Effector memory CD4-positive, alpha-beta T cell (primary cell): ENCODE results near the gene CCDC201.

Experiments
- DNase-seq, 3 donors: peaks; one replicate each; pipeline ENCODE4 v3.0.0-alpha.2; 2020
- H3K27ac ChIP-seq: 2 replicates; pipeline ENCODE4 v1.7.0; 2013; ENCODE audit warnings: mild to moderate bottlenecking, low read length, moderate library complexity; ENCODE audit not compliant: insufficient read depth, poor library complexity, severe bottlenecking
- H3K27me3 ChIP-seq: replicated peaks from 2 replicates; pipeline ENCODE4 v1.7.0; 2013; ENCODE audit warnings: mild to moderate bottlenecking, low read length; ENCODE audit not compliant: insufficient read depth, control insufficient read depth, poor library complexity, severe bottlenecking
- H3K36me3 ChIP-seq: 2 replicates; pipeline ENCODE4 v1.7.0; 2013; ENCODE audit warnings: mild to moderate bottlenecking, low read length, moderate library complexity; ENCODE audit not compliant: control insufficient read depth, insufficient read depth
- H3K4me1 ChIP-seq: 2 replicates; pipeline ENCODE4 v1.7.0; 2013; ENCODE audit warnings: low read length, mild to moderate bottlenecking; ENCODE audit not compliant: control insufficient read depth, insufficient read depth, poor library complexity, severe bottlenecking
- H3K4me3 ChIP-seq: 2 replicates; pipeline ENCODE4 v1.7.0; 2013; ENCODE audit warnings: low read length, low read depth, mild to moderate bottlenecking; ENCODE audit not compliant: insufficient read depth, poor library complexity, severe bottlenecking
- H3K9me3 ChIP-seq: 2 replicates; pipeline ENCODE4 v1.7.0; 2013; ENCODE audit warnings: mild to moderate bottlenecking, low read length, moderate library complexity; ENCODE audit not compliant: control insufficient read depth

The CCDC201 gene

DNA sequence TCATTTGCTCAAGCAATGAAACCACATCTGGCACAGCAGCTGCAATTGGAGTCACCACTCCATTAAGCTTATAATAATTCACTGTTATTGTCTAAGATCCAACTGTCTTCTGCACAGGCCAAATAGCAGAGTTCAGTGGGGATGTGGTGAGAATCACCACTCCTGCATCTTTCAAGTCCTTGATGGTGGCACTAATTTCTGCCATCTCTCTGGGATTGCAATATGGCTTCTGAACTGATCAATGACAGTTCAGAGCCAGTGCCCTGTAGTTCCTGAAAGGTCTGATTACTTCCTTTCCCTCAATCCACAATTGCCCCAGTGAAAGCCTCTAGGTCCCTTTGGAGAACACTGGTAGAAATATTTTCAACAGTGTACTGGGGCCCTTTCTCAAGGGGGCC, 21.8 kb upstream of the CCDC201 start:
- peaks cover 5% of the 10 kb centered on the region for H3K27me3 ChIP-seq
- no peak overlapping the region for H3K4me3 ChIP-seq
- DNase-seq, result no peak
- H3K27ac ChIP-seq, result no peak overlapping the region
- H3K4me1 ChIP-seq, result no peaks in the 10 kb centered on the region
- no peaks in the 10 kb centered on the region for H3K9me3 ChIP-seq
- no peaks in the 10 kb centered on the region for H3K36me3 ChIP-seq

DNA sequence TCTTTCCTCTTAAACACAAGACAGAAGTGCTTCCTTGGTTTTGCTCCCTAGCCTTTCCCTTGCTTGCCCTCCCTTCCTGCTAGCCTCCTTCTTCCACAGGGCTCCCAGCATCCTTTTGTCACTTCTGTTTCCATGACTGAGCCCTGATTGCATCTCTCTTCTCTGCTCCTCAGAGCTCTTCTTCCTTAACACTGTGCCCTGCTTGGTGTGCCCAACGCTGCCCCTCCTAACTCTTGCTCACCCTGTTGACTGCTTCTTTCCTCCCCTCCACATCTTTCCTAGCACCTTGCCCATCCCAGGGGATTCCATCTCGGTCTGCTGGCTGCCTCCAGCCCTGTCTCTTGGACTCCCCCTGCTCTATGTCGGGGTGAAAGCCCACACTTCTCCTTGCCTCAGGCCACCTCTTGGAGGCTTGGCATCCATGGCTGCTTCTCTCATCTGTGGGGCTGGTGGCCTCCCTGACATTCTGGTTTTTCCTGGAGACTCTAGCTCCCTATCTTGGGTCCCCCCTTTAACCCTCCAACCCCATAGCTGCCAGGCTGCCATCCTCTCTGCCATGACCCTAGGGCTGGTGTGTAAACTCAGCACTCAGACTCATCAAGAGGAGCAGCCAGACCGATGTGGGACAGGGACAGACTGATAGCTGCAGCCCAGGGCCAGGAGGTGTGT, 21.2 kb upstream of the CCDC201 start:
- Histone ChIP-seq H3K9me3 (no peaks in the 10 kb centered on the region), H3K4me3 (no peak overlapping the region), H3K27me3 (peaks cover 10% of the 10 kb centered on the region), H3K4me1 (no peaks in the 10 kb centered on the region), H3K27ac (no peak overlapping the region), H3K36me3 (no peaks in the 10 kb centered on the region)
- DNase-seq, result no peak

DNA sequence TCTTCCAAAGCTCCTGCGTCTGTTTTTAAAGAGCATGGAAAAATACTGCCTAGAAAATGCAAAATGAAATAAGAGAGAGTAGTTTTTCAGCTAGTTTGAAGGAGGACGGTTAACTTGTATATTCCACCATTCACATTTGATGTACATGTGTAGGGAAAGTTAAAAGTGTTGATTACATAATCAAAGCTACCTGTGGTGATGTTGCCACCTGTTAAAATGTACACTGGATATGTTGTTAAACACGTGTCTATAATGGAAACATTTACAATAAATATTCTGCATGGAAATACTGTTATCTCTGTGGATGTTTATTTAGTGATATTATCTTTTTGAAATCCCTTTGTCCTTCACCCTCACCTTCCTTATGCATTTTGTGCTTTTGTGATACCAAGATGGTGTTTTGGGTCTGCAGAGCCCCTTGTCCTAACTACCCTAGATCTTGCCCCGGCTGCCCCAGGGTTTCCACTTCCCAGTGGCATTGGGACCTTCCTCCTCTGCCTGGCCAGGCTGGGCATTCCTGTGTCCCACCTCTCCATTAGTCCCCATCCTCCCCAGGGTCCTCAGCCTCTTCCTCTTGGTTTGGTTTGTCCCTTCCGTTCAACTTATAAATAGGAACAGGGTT, 20.6 kb upstream of the CCDC201 start:
- Histone ChIP-seq H3K36me3 (no peaks in the 10 kb centered on the region), H3K9me3 (no peaks in the 10 kb centered on the region), H3K4me3 (no peak overlapping the region), H3K27me3 (peaks cover 16% of the 10 kb centered on the region), H3K4me1 (no peaks in the 10 kb centered on the region), H3K27ac (no peak overlapping the region)
- DNase-seq, result no peak

DNA sequence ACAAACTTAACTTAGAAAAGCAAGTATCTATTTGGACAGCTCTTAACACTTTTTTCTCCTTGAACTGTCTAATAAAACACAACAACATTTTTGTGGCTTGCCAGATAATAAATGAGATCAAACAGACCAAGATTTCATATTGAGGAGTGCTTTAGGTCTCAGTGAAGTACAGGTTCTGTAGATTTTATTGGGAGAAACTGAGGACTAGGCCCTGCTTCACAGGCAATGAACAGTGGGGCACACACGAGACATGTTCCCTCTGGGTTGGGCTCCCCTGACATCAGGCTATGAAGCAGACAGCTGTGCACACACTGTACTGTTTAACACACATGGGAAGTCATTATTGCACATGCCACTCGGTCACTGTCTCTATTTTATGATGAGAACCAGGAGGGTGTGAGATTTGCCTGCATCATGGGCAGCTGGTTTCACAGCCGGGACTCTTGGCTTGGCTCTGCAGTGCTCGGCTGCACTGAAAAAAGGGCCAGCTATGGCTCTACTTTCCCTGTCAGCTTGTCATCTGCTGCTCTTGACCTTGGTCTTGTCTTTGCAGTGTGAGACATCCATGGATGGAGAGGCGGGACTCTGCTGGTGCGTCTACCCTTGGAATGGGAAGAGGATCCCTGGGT, 19.6 kb upstream of the CCDC201 start:
- no peak for DNase-seq
- H3K27me3 ChIP-seq, result peaks cover 23% of the 10 kb centered on the region
- no peaks in the 10 kb centered on the region for H3K36me3 ChIP-seq
- no peak overlapping the region for H3K4me3 ChIP-seq
- no peaks in the 10 kb centered on the region for H3K4me1 ChIP-seq
- no peak overlapping the region for H3K27ac ChIP-seq
- no peaks in the 10 kb centered on the region for H3K9me3 ChIP-seq

DNA sequence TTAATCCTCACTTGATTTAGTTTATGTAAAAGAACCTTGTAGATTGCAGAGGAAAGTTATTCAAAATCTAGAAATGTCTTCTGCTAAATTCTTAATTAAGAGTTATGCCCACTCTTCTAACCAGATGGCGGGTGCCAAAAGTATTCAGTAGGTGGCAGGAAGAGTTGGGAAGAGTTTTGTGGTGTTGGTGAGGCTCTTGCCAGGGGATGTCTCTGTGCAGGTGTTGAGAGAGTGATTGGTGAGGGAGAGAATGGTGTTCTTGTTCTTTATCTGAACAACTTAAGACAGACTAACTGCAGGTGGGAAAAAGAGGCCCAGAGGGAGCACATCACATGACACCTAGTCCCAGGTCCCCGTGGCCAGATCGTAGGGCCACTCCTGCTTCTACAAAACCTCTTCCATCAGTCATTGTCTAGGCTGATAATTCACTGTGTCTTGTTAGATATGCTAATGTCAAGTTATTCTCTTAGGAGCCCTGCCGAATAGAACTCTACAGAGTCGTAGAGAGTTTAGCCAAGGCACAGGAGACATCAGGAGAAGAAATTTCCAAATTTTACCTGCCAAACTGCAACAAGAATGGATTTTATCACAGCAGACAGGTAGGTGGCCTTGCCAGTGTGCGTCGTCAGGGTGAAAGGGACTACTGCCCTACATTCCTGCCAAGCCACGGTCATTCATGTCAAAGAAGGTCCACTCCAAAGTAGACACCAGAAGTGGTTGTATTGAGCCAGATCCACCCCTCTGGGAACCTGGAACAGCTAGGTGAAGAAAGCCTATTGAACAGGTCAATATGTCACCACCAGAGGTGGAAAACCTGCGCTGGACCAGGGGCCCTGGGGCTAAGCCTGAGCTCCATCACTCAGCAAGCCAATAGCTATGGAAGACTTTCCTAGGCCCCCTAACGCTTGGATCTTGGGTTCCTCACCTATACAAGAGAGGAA, 18.9 kb upstream of the CCDC201 start:
- Histone ChIP-seq H3K27me3 (peaks cover 23% of the 10 kb centered on the region), H3K4me3 (no peak overlapping the region), H3K27ac (no peak overlapping the region), H3K4me1 (no peaks in the 10 kb centered on the region), H3K36me3 (no peaks in the 10 kb centered on the region), H3K9me3 (no peaks in the 10 kb centered on the region)
- DNase-seq, result no peak

DNA sequence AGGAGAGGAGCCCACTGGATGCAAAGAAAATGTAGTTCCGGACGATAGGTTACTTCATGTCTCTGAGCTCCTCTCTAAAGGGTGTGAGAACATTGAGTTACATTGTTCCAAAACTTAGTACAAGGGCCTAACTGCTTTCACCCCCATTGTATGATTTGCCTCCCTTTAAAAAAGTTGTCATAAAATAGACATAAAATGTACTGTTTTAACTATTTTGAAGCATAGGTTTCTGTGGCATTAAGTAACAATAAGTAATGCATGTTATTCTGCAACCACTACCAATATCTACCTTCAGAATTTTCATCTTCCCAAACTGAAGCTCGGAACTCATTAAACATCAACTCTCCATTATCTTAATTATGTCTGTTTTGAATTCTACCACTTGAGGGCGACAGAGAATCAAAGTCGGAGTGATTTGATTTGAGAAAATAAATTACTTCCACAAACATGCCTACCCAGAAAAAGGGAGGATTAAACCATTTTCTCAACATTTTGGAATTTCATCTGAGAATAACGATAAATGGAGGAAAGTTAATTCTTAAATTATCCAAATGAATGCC, 18.1 kb upstream of the CCDC201 start:
- Histone ChIP-seq H3K36me3 (no peaks in the 10 kb centered on the region), H3K9me3 (no peaks in the 10 kb centered on the region), H3K4me3 (no peak overlapping the region), H3K4me1 (no peaks in the 10 kb centered on the region), H3K27me3 (peaks cover 23% of the 10 kb centered on the region), H3K27ac (no peak overlapping the region)
- no peak for DNase-seq

DNA sequence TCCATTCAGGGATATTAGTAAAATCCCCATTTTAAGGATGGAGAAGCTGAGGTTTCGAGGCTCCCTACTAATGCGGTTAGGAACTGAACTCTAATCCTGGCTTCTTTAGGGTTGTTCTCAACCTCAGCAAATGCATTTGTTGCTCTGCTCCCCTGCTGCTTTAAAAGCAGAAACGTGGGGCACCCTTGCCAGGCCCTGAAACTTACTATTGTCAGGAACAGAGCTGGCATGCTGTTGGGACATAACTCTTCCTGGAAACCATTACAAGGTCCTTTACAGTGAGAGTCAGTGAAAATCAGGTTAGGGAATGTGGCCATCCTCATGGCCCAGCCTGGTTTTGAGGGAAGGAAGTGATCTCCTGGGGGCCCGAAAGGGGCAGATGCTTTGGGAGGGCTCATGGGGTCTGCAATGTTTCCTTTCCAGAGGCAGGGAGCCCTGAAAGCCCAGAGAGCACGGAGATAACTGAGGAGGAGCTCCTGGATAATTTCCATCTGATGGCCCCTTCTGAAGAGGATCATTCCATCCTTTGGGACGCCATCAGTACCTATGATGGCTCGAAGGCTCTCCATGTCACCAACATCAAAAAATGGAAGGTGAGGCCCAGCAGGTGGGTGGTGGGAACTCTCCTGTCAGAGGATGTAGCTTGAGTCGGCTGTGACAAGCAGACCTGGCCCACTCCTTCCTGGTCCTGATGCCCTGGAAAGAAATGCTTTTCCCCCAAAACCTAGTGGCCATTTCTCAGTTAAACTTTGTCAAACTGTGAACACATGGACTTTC, 17.4 kb upstream of the CCDC201 start:
- Histone ChIP-seq H3K4me3 (no peak overlapping the region), H3K36me3 (no peaks in the 10 kb centered on the region), H3K27me3 (peaks cover 23% of the 10 kb centered on the region), H3K4me1 (no peaks in the 10 kb centered on the region), H3K9me3 (no peaks in the 10 kb centered on the region), H3K27ac (no peak overlapping the region)
- no peak for DNase-seq

DNA sequence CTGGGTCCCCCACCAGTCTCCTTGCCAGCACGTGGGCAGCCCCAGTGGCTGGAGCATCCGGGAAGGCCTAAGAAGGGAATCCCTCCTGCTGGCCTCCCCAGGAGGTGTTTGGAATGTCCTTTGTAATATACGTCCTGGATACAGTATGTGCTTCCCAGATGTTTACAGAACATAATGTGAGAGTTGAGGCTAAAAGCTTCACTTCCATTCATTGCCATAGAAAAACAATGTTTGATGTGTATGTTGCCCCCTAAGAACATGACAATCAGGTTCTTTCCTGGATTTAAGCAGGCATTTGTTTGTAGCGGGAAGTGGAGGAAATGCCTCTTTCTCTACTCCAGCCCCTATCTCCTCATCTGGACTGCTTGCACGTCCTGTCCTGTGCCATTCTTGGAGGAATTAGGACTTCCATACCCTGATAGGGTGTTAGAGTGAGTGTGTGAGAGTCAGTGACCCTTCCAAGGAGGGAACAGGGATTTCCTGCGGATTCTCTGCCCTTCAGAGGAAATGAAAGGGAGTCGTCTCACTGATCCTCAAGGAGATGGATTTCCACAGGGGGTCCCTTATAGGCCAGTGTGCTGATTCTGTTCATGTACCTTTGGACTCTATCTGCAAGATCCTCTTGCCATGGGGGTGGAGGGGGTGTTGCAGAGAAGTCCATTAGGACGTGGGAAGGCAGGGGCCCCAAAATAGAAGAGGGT, 16.6 kb upstream of the CCDC201 start:
- Histone ChIP-seq H3K27me3 (peaks cover 23% of the 10 kb centered on the region), H3K9me3 (no peaks in the 10 kb centered on the region), H3K27ac (no peak overlapping the region), H3K4me1 (no peaks in the 10 kb centered on the region), H3K36me3 (no peaks in the 10 kb centered on the region), H3K4me3 (no peak overlapping the region)
- no peak for DNase-seq

DNA sequence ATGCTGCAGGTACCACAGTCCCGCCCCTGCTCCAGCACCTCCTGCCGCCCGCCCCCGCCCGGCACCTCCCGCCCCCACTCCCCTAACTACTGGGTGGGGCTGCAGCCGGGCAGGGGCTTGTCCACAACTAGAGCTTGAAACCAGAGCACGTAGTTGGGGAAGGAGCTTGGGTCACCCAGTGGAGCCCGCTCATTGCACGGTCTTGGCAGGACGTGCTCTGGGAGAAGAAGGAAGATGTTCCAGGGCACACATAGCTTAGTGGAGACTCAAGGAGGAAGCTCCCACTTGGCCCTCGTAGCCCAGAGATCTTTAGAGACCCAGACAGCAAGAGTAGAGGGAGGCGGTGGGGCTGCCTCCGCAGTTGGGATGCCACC, 16.1 kb upstream of the CCDC201 start:
- H3K4me3 ChIP-seq, result no peak overlapping the region
- H3K9me3 ChIP-seq, result no peaks in the 10 kb centered on the region
- no peaks in the 10 kb centered on the region for H3K4me1 ChIP-seq
- DNase-seq, result no peak
- H3K27ac ChIP-seq, result no peak overlapping the region
- peaks cover 23% of the 10 kb centered on the region for H3K27me3 ChIP-seq
- no peaks in the 10 kb centered on the region for H3K36me3 ChIP-seq
